T-cell (primary cell): Measurements from ENCODE around the gene ZBTB39. TPM values are rescaled to one million over a fixed set of nuclear protein-coding genes. Genes with fewer than 3 reads are reported as not detected.

ENCODE experiments used
- ATAC-seq, 4 experiments: fragments of 200-7000 bp in 3 of 4; fragments of 150-1000 bp in 1 of 4; cut with Tn5 transposase; replicated peaks in 1 of 4; 1 replicate in 3 of 4; 2 replicates in 1 of 4; pipeline ENCODE4 v1.10.0; 2021; ENCODE audit warnings: moderate library complexity in 3 of 4, mild to moderate bottlenecking in 2 of 4, moderate number of reproducible peaks in 1 of 4
- CTCF ChIA-PET, 2 donors: fragments of 300-600 bp; sonication (Branson Sonifier 250); formaldehyde crosslinking; loops; one replicate each; lab custom pipeline; 2022; ENCODE audit warnings: antibody characterized with exemption in 2 of 2; lab: Charles Lee
- POLR2A ChIA-PET, 2 donors: fragments of 300-600 bp; sonication (Branson Sonifier 250); formaldehyde crosslinking; loops; one replicate each; lab custom pipeline; 2022; ENCODE audit warnings: antibody characterized with exemption in 2 of 2; lab: Charles Lee
- DNase-seq, 35 experiments: peaks; one replicate each; pipeline versions ENCODE4 v3.0.0 to v3.0.0-alpha.2; 2013 to 2023
- H3K27ac ChIP-seq: one replicate; pipeline ENCODE4 v1.5.1; 2013; ENCODE audit warnings: low read length
- H3K27me3 ChIP-seq, 2 experiments: replicated peaks in 1 of 2; 1 replicate in 1 of 2; 2 replicates in 1 of 2; pipeline versions ENCODE4 v1.6.1 to v1.7.0; 2013; ENCODE audit warnings: low read length in 1 of 2, mixed read lengths in 1 of 2; ENCODE audit not compliant: control insufficient read depth in 2 of 2, insufficient read depth in 2 of 2; ENCODE audit errors: extremely low read depth in 1 of 2
- H3K36me3 ChIP-seq, 2 donors: 1 replicate in 1 of 2; 2 replicates in 1 of 2; pipeline versions ENCODE4 v1.6.1 to v1.7.0; 2013; ENCODE audit warnings: low read length in 1 of 2; ENCODE audit not compliant: control insufficient read depth in 2 of 2, insufficient read depth in 1 of 2; ENCODE audit errors: extremely low read depth in 1 of 2
- H3K4me1 ChIP-seq, 2 experiments: 1 replicate in 1 of 2; 2 replicates in 1 of 2; pipeline versions ENCODE4 v1.6.1 to v1.7.0; 2013; ENCODE audit warnings: low read length in 2 of 2, mixed read lengths in 1 of 2; ENCODE audit not compliant: insufficient read depth in 2 of 2, control insufficient read depth in 1 of 2; ENCODE audit errors: extremely low read depth in 1 of 2
- H3K4me3 ChIP-seq, 2 donors: 1 replicate in 1 of 2; 2 replicates in 1 of 2; pipeline versions ENCODE4 v1.5.1 to v1.7.0; 2013; ENCODE audit warnings: mild to moderate bottlenecking in 2 of 2, low read length in 1 of 2, moderate library complexity in 1 of 2; ENCODE audit not compliant: control insufficient read depth in 1 of 2; ENCODE audit errors: extremely low read depth in 1 of 2
- H3K9me3 ChIP-seq: 2 replicates; pipeline ENCODE4 v1.7.0; 2013
- H3K27ac Mint-ChIP-seq, 2 donors: one replicate each; pipeline ENCODE4 v1.8.0; 2020 to 2021; ENCODE audit warnings: mild to moderate bottlenecking in 2 of 2, mixed read lengths in 2 of 2
- H3K27me3 Mint-ChIP-seq, 2 donors: one replicate each; pipeline ENCODE4 v1.8.0; 2021 to 2022; ENCODE audit warnings: mixed read lengths in 2 of 2
- H3K36me3 Mint-ChIP-seq: one replicate; pipeline ENCODE4 v1.8.0; 2021; ENCODE audit warnings: mixed read lengths
- H3K4me1 Mint-ChIP-seq, 3 donors: one replicate each; pipeline ENCODE4 v1.8.0; 2020 to 2022; ENCODE audit warnings: mixed read lengths in 3 of 3, mild to moderate bottlenecking in 1 of 3
- H3K4me3 Mint-ChIP-seq, 3 donors: one replicate each; pipeline ENCODE4 v1.8.0; 2020 to 2022; ENCODE audit warnings: mild to moderate bottlenecking in 3 of 3, mixed read lengths in 3 of 3, moderate library complexity in 3 of 3
- H3K9me3 Mint-ChIP-seq, 3 donors: one replicate each; pipeline ENCODE4 v1.8.0; 2020 to 2022; ENCODE audit warnings: mixed read lengths in 3 of 3
- WGBS: methylation state at CpG from one replicate; pipeline ENCODE4 v1.1.5; 2013; ENCODE audit warnings: missing lambda C conversion rate; ENCODE audit not compliant: insufficient coverage; 5-methylcytosine and 5-hydroxymethylcytosine counted together
- total RNA-seq, 35 experiments: library from RNA in 6 of 35; stranded (reverse) in 6 of 35; fragments of 120-200 nt in 1 of 35; gene quantifications; one replicate each; pipeline versions ENCODE4 v1.2.1 to v1.2.4 and lab custom pipeline; 2013 to 2026

The ZBTB39 gene
- total RNA-seq, 5 donors from 2014 or later (not counting 1 experiment from before 2014, with no cell fraction given) = 7.9 to 11.2 (median 11.0) TPM

DNA sequence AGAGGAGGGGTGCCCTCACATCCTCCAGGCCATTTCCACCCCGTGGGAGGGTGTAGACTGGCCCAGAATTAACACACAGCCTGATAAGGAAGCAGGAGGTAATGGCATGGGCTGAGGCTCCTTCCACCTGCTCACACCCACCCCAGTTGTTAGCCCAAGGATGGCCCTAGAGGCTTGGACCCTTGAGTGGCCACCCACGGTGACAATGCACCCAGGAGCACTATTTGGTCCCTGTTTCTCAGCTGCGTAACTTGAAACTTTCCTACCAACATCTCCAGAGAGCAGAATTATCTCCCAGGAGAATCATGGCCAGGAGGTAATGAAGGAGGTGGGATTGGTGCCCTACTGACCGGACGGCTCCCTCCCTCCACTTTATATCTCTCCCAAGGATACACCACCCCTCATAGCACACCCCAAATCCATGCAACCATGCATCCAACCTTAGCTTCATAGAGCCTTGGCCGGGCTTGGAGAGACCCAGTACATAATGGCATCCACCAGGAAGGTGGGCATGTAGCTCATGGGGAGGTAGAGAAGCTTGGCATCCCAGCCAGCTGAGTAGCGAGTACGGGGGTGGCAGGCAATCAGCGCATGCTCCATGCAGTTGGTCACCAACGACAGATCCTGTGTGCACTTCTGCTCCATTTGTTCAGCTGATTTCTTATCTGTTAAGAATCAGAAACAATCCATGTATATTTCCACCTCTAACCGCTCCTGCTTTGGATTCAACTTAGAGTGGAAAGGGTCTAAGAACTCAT, 54.6 kb downstream of the ZBTB39 start:
- H3K9me3 Mint-ChIP-seq = no peaks in the 10 kb centered on the region
- no peak for ATAC-seq
- Histone ChIP-seq H3K4me3 (no peak overlapping the region), H3K36me3 (no peaks in the 10 kb centered on the region), H3K4me1 (no peaks in the 10 kb centered on the region), H3K27ac (no peak overlapping the region), H3K27me3 (peaks cover 0 to 16% of the 10 kb centered on the region in 2 experiments), H3K9me3 (no peaks in the 10 kb centered on the region)
- ChIA-PET POLR2A (no interaction called here), CTCF (no interaction called here)
- peaks cover 25% of the 10 kb centered on the region for H3K36me3 Mint-ChIP-seq
- no peak for DNase-seq
- H3K27me3 Mint-ChIP-seq = no peaks in the 10 kb centered on the region
- no peak overlapping the region for H3K4me3 Mint-ChIP-seq
- H3K4me1 Mint-ChIP-seq = no peaks in the 10 kb centered on the region
- 93% methylated on average over 5 of the region's 11 CpGs for WGBS
- no peak overlapping the region for H3K27ac Mint-ChIP-seq

DNA sequence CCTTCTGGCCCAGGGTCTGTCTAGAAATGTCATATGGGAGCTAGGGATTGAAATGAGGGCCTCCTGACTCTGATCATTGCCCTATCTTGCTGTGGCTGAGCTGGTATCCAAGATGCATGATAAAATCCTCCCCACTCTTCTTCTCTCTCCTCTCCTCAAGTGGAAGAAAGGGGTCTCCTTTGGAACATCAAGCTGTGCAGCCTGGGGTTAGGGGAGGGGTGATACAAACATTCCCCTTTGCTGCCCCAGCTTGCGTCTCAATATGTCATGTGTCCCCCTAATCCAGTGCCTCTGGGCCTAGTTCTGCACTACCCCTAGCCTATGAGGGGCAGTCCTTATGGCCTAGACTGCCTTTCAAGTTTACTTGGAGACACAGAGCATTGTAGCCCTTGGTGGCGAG, 57.5 kb downstream of the ZBTB39 start:
- Mint-ChIP-seq H3K4me1 (no peaks in the 10 kb centered on the region), H3K9me3 (peaks cover 0 to 5% (median 4%) of the 10 kb centered on the region in 3 donors), H3K36me3 (peaks cover 18% of the 10 kb centered on the region), H3K4me3 (no peak overlapping the region), H3K27ac (no peak overlapping the region), H3K27me3 (peaks cover 3 to 5% of the 10 kb centered on the region in 2 donors)
- H3K4me1 ChIP-seq = no peaks in the 10 kb centered on the region
- no peaks in the 10 kb centered on the region for H3K9me3 ChIP-seq
- peaks cover 0 to 9% of the 10 kb centered on the region in 2 experiments for H3K27me3 ChIP-seq
- H3K36me3 ChIP-seq = no peaks in the 10 kb centered on the region
- ATAC-seq (no peak), DNase-seq (no peak)
- H3K27ac ChIP-seq = no peak overlapping the region
- no peak overlapping the region for H3K4me3 ChIP-seq
- ChIA-PET CTCF (no interaction called here), POLR2A (no interaction called here)
- WGBS = 89% methylated on average over 1 of the region's 2 CpGs

Other genes with a start within 250 kb of the ZBTB39 start
- 1 to 10 TPM in 3 of 5 donors, under 1 TPM in 2; 0.40 to 1.8 (median 1.1) TPM for gene HSD17B6, start 243.2 kb downstream of the ZBTB39 start, total RNA-seq
- gene SDR9C7, start 72.1 kb downstream of the ZBTB39 start, total RNA-seq = not detected
- 1 to 10 TPM in 3 of 5 donors, under 1 TPM in 2; 0.98 to 1.6 (median 1.1) TPM for gene RDH16, start 48.9 kb downstream of the ZBTB39 start, total RNA-seq
- under 1 TPM in 2 of 5 donors, not detected in 3; 0.55 to 0.63 TPM for gene TAC3, start 10.0 kb upstream of the ZBTB39 start, total RNA-seq
- 1 to 10 TPM in 4 of 5 donors, under 1 TPM in 1; 0.54 to 2.2 (median 1.4) TPM for gene MYO1A, start 43.6 kb upstream of the ZBTB39 start, total RNA-seq
- gene NEMP1, start 72.2 kb upstream of the ZBTB39 start, total RNA-seq = 10 to 100 TPM; 10.7 to 26.1 (median 19.9) TPM
- 10 to 100 TPM in 3 of 5 donors, 1 to 10 TPM in 2; 4.2 to 21.6 (median 16.9) TPM for gene NAB2, start 82.6 kb upstream of the ZBTB39 start, total RNA-seq
- 100 to 1,000 TPM; 227 to 348 (median 341) TPM for gene STAT6, start 104.8 kb upstream of the ZBTB39 start, total RNA-seq
- 1 to 10 TPM; 5.9 to 8.1 (median 7.7) TPM for gene LRP1, start 121.9 kb upstream of the ZBTB39 start, total RNA-seq
- gene LRP1-AS, start 141.1 kb upstream of the ZBTB39 start, total RNA-seq = not detected
- gene NXPH4, start 210.2 kb upstream of the ZBTB39 start, total RNA-seq = 1 to 10 TPM in 2 of 5 donors, under 1 TPM in 2, not detected in 1; 0.49 to 4.5 (median 1.0) TPM
- gene SHMT2, start 223.2 kb upstream of the ZBTB39 start, total RNA-seq = 10 to 100 TPM; 31.0 to 80.9 (median 55.6) TPM
- gene STAC3, start 244.6 kb upstream of the ZBTB39 start, total RNA-seq = 1 to 10 TPM; 1.3 to 4.9 (median 2.9) TPM